ENCODE results near the gene GLRA3. TPM values are rescaled to one million over a fixed set of nuclear protein-coding genes. Genes with fewer than 3 reads are reported as not detected.

Gene GLRA3
- total RNA-seq, 4 donors from 2014 or later, result not detected

DNA sequence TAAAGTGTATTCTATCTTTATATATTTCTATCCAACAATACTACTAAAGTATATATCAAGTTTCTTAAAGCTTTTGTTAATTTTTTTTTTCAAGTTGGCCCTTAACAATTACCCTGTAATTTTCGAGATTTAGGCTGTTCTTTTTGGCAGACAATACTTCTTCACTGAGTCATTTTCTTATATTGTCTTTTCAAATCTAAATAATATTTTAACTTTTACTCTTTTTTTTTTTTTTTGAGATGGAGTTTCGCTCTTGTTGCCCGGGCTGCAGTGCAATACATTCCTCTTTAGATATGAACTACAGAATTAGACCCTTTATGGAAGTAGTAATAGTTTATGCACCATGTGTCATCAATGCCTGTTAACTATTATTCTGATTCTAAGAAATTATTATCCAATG lies 120.7 kb downstream of the GLRA3 start:
- intact Hi-C loops (cut with DNase I; ENCODE audit: low total_unique reads), result no loop called here
- Histone ChIP-seq H3K36me3 (no peaks in the 10 kb centered on the region), H3K4me3 (no peak overlapping the region), H3K4me1 (no peaks in the 10 kb centered on the region), H3K27me3 (no peaks in the 10 kb centered on the region), H3K9me3 (no peaks in the 10 kb centered on the region), H3K27ac (no peak overlapping the region)
- ATAC-seq, result no peak
- in situ Hi-C loops (cut with MboI; ENCODE audit: low sequenced_read_pairs in 4 of 4), result no loop called here
- TF ChIP-seq POLR2A (IDR thresholded peaks at IDR 0.05), result no peak
- TF ChIP-seq, protein P1, sequence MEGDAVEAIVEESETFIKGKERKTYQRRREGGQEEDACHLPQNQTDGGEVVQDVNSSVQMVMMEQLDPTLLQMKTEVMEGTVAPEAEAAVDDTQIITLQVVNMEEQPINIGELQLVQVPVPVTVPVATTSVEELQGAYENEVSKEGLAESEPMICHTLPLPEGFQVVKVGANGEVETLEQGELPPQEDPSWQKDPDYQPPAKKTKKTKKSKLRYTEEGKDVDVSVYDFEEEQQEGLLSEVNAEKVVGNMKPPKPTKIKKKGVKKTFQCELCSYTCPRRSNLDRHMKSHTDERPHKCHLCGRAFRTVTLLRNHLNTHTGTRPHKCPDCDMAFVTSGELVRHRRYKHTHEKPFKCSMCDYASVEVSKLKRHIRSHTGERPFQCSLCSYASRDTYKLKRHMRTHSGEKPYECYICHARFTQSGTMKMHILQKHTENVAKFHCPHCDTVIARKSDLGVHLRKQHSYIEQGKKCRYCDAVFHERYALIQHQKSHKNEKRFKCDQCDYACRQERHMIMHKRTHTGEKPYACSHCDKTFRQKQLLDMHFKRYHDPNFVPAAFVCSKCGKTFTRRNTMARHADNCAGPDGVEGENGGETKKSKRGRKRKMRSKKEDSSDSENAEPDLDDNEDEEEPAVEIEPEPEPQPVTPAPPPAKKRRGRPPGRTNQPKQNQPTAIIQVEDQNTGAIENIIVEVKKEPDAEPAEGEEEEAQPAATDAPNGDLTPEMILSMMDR (IDR thresholded peaks at IDR 0.05 in 4 of 5, conservative IDR thresholded peaks at IDR 0.05 in 1 of 5), result no peak
- DNase-seq, result no peak

DNA sequence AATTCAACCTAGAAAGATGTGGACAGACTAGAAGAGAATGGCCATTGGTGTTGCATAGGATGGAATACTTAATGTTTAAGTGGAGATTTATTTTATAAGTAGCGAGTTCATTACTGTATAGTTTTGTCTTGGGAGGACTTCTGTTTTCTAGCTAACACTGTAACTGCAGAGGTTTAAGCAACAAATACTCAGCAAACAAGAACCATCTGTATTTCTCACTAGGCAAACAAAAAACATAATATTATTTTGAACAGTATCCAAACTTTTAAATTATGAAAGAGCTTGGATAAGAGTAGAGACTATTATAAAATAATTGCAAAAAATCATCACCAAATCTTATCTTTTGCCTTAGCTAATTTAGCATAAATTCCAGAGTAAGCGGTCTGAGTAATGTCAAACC lies 121.1 kb downstream of the GLRA3 start:
- Histone ChIP-seq H3K27ac (no peak overlapping the region), H3K36me3 (no peaks in the 10 kb centered on the region), H3K27me3 (no peaks in the 10 kb centered on the region), H3K4me3 (no peak overlapping the region), H3K9me3 (no peaks in the 10 kb centered on the region), H3K4me1 (no peaks in the 10 kb centered on the region)
- ATAC-seq (no peak), DNase-seq (no peak)
- in situ Hi-C loops (cut with MboI; ENCODE audit: low sequenced_read_pairs in 4 of 4) (no loop called here), intact Hi-C loops (cut with DNase I; ENCODE audit: low total_unique reads) (no loop called here)
- TF ChIP-seq, protein P1 (IDR thresholded peaks at IDR 0.05 in 4 of 5, conservative IDR thresholded peaks at IDR 0.05 in 1 of 5), result no peak
- no peak for TF ChIP-seq POLR2A (IDR thresholded peaks at IDR 0.05)

DNA sequence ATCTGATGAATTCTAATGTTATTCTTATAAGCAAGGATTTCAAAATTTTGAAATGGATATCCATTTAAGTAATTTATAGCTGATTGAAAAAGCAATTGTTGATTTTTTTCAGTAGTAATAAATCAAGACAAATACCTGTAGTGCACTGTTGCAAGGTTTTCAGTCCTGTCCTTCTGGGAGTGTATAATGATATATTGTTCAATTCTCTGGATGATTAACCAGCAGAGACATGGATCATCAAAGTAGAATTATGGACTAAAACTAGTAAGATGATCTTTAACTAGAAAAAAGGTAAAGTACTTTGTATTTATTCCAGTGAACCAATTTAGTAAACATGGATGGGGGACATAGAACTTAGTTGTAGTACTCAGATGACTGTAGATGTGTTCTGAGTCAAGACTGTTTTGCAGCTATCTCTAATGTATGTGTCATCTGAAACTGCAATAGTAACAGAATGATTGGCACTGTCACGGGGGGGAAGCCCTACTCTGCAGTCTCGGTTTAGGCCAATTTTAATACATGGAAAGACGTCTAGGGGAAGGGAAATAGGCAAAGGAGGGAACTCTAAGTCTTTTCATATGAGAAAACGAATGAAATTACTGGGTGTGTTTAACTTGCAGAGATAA lies 121.9 kb downstream of the GLRA3 start:
- DNase-seq (no peak), ATAC-seq (no peak)
- H3K27me3 ChIP-seq, result no peaks in the 10 kb centered on the region
- in situ Hi-C loops (cut with MboI; ENCODE audit: low sequenced_read_pairs in 4 of 4) (no loop called here), intact Hi-C loops (cut with DNase I; ENCODE audit: low total_unique reads) (no loop called here)
- no peaks in the 10 kb centered on the region for H3K4me1 ChIP-seq
- H3K9me3 ChIP-seq, result no peaks in the 10 kb centered on the region
- no peak overlapping the region for H3K4me3 ChIP-seq
- no peak overlapping the region for H3K27ac ChIP-seq
- H3K36me3 ChIP-seq, result no peaks in the 10 kb centered on the region
- TF ChIP-seq, protein P1 (IDR thresholded peaks at IDR 0.05 in 4 of 5, conservative IDR thresholded peaks at IDR 0.05 in 1 of 5), result no peak
- no peak for TF ChIP-seq POLR2A (IDR thresholded peaks at IDR 0.05)

DNA sequence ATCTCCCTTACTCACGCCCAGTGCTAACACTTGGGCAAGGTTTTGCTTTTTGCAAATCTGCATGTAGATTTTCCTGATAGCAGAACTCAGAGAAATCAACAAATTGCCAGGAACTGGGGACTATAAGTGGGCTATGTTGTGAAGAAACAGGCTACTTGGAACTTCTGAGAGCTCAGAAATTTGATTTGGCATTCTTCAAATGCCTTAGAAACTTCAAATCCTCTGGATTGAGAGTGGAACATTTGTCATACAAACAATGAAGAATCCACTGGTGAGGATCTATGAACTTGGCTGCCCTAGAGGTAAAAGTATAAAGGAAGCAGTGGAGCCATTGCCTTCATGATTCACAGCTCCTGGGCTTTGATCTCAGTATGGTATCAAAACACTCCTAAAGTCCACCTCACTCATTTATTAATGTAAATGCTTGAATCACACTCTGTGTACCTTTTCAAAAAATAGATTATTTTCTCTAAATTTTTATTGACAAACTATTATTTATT lies 126.0 kb downstream of the GLRA3 start:
- intact Hi-C loops (cut with DNase I; ENCODE audit: low total_unique reads), result no loop called here
- no peak overlapping the region for H3K27ac ChIP-seq
- no peaks in the 10 kb centered on the region for H3K9me3 ChIP-seq
- no peak for TF ChIP-seq POLR2A (IDR thresholded peaks at IDR 0.05)
- TF ChIP-seq, protein P1 (IDR thresholded peaks at IDR 0.05 in 4 of 5, conservative IDR thresholded peaks at IDR 0.05 in 1 of 5), result no peak
- in situ Hi-C loops (cut with MboI; ENCODE audit: low sequenced_read_pairs in 4 of 4), result no loop called here
- no peaks in the 10 kb centered on the region for H3K27me3 ChIP-seq
- no peak for ATAC-seq
- DNase-seq, result no peak
- H3K4me1 ChIP-seq, result no peaks in the 10 kb centered on the region
- no peak overlapping the region for H3K4me3 ChIP-seq
- H3K36me3 ChIP-seq, result no peaks in the 10 kb centered on the region

DNA sequence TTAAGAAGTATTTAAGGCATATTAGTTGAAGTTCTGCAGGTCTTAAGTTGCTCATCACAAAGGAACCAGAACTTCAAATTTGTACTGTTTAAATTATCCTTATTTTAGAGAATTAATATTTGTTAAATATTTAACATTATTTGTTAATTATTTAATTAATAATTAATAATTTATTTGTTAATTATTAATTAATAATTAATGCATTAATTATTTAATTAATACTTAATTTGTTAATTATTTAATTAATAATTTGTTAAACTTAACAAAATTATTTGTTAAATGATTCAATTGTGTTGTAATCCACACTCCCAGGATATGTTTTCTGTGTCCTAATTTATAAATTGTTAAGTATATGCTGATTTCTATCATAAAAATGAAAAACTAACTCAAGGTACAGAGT lies 129.4 kb downstream of the GLRA3 start:
- no peak for ATAC-seq
- Histone ChIP-seq H3K4me3 (no peak overlapping the region), H3K4me1 (no peaks in the 10 kb centered on the region), H3K27me3 (no peaks in the 10 kb centered on the region), H3K9me3 (no peaks in the 10 kb centered on the region), H3K27ac (no peak overlapping the region), H3K36me3 (no peaks in the 10 kb centered on the region)
- in situ Hi-C loops (cut with MboI; ENCODE audit: low sequenced_read_pairs in 4 of 4) (no loop called here), intact Hi-C loops (cut with DNase I; ENCODE audit: low total_unique reads) (no loop called here)
- TF ChIP-seq, protein P1 (IDR thresholded peaks at IDR 0.05 in 4 of 5, conservative IDR thresholded peaks at IDR 0.05 in 1 of 5), result no peak
- TF ChIP-seq POLR2A (IDR thresholded peaks at IDR 0.05), result no peak
- DNase-seq, result no peak
